GM18511 (cell line): ENCODE results near the gene NUP62CL.
"Not testable (repeated sequence)": the region's sequence is repeated elsewhere in the genome, so short reads cannot be mapped to it uniquely, and the experiment has no call there.

ENCODE experiments used
- ATAC-seq: cut with Tn5 transposase; IDR thresholded peaks from one replicate; pipeline ENCODE4 v1.9.1; 2021; ENCODE audit warnings: mild to moderate bottlenecking, moderate library complexity; ENCODE audit not compliant: unreplicated experiment

Gene NUP62CL

GRCh38 chrX:107205770-107206696 lies at the start of gene NUP62CL, which contains the start of gene DNAAF6:
NUP62CL (minus strand) TSS chrX:107206433; CDS start chrX:107175146, 31,287 bp downstream.
DNAAF6 (plus strand) TSS chrX:107206611; CDS start chrX:107212876, 6,265 bp downstream.
- ATAC-seq, result peak; percentile 96

GRCh38 chrX:107228486-107228819 lies 22.2 kb upstream of the NUP62CL start:
- ATAC-seq, result no peak

DNA sequence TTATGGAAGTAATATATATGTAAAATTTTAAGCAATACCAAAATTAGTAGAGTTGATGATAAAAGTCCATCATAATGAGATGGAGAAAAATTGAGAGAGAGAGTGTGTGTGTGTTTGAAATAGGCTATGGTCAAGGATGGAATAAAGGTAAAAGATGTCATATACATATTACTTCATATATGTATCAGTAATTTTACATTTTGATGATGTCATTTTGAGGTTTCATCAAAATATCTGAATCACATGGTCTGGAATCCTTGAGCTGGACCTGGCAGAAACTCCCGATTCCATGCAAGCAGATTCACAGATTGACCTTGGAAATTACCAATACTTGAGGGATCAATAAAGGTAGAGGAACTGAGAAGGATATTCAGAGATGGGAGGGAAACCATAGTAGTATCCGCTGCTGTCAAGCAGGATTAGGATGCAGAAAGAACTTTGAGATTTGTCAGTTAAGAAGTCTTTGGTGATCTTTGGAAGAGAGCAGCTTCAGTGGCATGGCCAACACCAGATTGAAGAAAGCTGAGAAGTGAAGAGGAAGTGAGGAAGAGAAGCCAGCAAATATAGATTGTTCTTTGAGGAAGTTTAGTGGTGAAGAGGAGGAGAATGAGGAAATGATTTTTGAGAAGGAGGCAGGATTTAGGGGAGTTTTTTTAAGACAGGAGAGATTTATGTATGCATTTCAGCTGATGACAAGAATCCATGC lies 21.7 kb upstream of the NUP62CL start:
- no peak for ATAC-seq

DNA sequence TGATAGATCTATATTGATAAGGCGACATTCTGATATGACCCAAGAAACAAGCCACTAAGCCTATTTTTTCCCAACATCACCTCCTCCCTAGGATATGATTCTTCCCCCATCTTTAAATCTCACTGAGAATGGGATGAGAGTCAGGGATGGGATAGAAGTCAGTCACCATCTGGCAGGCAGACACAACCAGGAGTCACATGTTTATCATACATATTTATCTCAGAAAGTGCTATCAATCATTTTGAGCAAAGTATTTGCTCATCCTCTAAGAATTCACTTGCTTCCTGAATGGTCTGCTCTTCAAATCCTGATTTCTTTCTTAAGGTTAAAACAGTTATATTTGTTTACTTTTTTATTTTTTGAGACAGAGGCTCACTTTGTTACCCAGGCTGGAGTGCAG lies 20.5 kb upstream of the NUP62CL start:
- no peak for ATAC-seq

DNA sequence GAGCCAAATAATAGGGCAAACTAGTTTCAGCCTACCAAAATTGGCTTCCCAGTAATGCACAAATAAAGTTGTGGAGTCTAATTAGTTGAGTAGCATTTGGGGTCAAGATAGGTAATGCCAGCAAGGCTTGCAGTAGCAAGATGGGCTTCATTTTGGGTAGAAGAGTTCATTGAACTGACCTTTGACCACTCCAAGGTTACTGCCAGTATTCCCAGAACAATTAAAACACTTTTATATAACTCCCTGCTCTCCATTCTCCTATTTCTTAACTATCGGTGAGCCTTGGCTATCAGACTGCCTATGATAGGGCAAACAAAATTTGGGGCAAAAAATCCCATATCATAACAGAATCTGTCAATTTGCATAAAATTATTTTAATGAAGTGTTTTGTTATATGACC lies 7.2 kb upstream of the NUP62CL start:
- no peak for ATAC-seq

- no peak for ATAC-seq
These were observed 1.7 kb upstream of the NUP62CL start for GRCh38 chrX:107207943-107208342.

GRCh38 chrX:107207089-107207488 lies 856 bp upstream of the NUP62CL start:
- ATAC-seq, result no peak

DNA sequence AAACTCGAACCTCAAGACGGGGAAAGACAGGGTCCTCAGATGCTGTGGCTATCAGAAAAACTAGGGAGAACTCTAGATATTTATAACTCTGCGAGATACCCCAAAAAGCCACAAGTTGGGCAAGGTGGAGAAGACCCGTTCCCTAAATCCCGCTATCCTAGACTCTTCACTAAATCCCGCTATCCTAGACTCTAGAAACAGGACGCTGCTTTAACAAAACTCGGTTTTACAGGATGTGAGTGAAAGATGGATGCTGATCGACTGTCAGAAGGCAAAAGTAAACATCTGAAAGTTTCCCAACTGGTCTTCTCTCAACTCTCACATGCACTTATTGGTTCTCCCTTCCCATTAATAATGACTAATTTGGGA lies 448 bp upstream of the NUP62CL start:
- ATAC-seq, result no peak

DNA sequence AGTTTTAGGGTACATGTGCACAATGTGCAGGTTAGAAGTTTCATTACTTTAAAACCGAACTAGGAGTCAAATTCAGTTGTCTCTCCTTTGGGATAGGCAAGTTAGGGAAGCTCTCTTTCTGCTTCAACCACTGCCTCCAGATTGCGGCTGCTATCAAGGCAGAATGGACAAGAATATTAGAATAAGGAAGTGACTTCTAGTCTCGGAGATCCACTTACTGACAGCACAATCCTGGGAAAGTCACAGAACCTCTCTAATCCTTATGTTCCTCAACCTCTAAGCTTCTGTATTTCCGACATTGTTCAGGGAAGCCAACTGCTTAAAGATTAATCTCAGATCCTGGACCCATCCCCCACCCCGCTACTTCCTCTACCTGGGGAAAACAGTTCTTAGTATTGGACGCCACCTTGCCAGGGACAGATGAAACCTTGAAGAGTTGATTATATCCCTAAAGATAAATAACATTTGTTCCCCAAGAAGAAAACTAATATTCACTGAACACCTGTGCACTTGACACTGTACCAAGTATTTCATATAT lies 2.1 kb downstream of the NUP62CL start:
- ATAC-seq, result no peak

DNA sequence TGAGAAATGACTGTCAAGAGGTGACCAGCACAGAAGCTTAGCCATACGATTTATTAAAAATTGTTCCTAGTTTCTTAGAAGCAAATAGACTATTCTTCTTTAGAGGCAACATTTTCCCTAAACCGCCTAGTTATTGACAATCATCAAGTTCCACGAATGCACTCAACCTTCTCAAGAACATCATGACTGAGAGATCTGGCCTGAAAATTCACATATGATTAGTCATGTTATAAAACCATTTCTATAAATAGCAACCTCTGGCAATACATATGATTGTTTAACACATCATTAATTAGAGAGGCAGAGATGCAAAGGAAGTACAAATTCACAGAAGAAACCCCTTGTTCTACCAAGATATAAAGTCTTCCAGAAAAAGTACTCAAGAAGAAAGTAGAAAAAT lies 6.7 kb downstream of the NUP62CL start:
- no peak for ATAC-seq

DNA sequence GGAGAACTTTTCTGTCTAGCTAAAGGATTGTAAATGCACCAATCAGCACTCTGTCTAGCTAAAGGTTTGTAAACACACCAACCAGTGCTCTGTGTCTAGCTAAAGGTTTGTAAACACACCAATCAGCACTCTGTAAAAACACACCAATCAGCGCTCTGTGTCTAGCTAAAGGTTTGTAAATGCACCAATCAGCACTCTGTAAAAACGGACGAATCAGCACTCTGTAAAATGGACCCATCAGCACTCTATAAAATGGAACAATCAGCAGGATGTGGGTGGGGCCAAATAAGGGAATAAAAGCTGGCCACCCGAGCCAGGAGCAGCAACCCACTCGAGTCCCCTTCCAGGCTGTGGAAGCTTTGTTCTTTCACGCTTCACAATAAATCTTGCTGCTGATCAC lies 8.2 kb downstream of the NUP62CL start:
- ATAC-seq, result not testable (repeated sequence)

DNA sequence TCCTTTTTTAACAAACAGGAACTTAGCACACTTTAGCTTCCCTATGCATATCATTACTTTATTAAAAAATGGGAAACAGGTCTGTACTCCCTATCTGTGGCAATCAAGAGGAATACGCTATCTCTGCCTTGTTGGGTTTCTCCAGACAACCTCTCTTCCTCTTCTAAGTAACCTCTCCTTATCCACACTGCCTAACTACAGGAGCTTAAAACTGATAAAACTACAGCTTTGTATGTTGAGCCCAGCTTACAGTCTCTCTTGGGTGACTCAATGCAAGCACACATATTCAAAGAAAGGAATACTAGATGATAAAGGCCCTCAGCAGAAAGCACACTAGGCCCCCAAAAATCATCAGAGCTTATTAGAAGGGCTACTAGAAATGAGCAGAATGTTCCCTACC lies 8.9 kb downstream of the NUP62CL start:
- ATAC-seq, result no peak

- no peak for ATAC-seq
These were observed 34.7 kb downstream of the NUP62CL start for GRCh38 chrX:107171369-107172102.

GRCh38 chrX:107168712-107169111 lies 37.5 kb downstream of the NUP62CL start:
- ATAC-seq, result no peak

GRCh38 chrX:107168257-107168656 lies 38.0 kb downstream of the NUP62CL start:
- ATAC-seq, result no peak

- no peak for ATAC-seq
These were observed 38.9 kb downstream of the NUP62CL start for GRCh38 chrX:107167163-107167921.

DNA sequence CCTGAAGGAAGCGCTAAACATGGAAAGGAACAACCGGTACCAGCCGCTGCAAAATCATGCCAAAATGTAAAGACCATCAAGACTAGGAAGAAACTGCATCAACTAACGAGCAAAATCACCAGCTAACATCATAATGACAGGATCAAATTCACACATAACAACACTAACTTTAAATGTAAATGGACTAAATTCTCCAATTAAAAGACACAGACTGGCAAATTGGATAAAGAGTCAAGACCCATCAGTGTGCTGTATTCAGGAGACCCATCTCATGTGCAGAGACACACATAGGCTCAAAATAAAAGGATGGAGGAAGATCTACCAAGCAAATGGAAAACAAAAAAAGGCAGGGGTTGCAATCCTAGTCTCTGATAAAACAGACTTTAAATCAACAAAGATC lies 48.6 kb downstream of the NUP62CL start:
- ATAC-seq, result not testable (repeated sequence)

DNA sequence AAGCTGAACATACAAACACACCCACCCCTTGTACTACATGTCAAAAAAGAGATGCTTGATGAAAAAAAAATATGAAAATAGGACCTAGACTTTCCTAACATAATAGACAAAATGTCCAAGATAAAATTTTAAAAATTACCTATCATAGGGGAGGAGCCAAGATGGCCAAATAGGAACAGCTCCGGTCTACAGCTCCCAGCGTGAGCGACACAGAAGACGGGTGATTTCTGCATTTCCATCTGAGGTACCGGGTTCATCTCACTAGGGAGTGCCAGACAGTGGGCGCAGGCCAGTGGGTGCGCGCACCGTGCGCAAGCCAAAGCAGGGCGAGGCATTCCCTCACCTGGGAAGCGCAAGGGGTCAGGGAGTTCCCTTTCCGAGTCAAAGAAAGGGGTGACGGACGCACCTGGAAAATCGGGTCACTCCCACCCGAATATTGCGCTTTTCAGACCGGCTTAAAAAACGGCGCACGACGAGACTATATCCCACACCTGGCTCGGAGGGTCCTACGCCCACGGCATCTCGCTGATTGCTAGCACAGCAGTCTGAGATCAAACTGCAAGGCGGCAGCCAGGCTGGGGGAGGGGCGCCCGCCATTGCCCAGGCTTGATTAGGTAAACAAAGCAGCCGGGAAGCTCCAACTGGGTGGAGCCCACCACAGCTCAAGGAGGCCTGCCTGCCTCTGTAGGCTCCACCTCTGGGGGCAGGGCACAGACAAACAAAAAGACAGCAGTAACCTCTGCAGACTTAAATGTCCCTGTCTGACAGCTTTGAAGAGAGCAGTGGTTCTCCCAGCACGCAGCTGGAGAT lies 50.4 kb downstream of the NUP62CL start:
- ATAC-seq, result not testable (repeated sequence)

- no peak for ATAC-seq
These were observed 51.2 kb downstream of the NUP62CL start for GRCh38 chrX:107154787-107155620.
